NT2/D1 (cell line): Measurements from ENCODE around the gene TRIM10.

Source experiments
- SUZ12 ChIP-seq: IDR thresholded peaks from 2 replicates; pipeline ENCODE4 v1.6.1; 2011; ENCODE audit not compliant: insufficient read length, insufficient read depth; ENCODE audit errors: extremely low read depth
- YY1 ChIP-seq: IDR thresholded peaks from 2 replicates; pipeline ENCODE4 v1.6.1; 2011; ENCODE audit not compliant: insufficient read length, insufficient read depth

GRCh38 chr6:30157581-30157980, 3.4 kb downstream of the TRIM10 start:
- TF ChIP-seq YY1 (no peak), SUZ12 (no peak)
